Mesothelial cell of epicardium (in vitro differentiated cells): ENCODE results near the gene ADH4. TPM values are rescaled to one million over a fixed set of nuclear protein-coding genes. Genes with fewer than 3 reads are reported as not detected.
A peak's percentile ranks its signal among the peaks of the same experiment; 100 is the strongest.
"Not testable (repeated sequence)": the region's sequence is repeated elsewhere in the genome, so short reads cannot be mapped to it uniquely, and the experiment has no call there.

Experiments
- DNase-seq, 2 experiments: peaks; one replicate each; pipeline ENCODE4 v3.0.0; 2021; ENCODE audit warnings: low spot score in 2 of 2; ENCODE audit not compliant: unreplicated experiment in 2 of 2
- H3K27ac Mint-ChIP-seq: 2 replicates; pipeline ENCODE4 v1.8.0; 2021; ENCODE audit warnings: mixed read lengths
- H3K27me3 Mint-ChIP-seq: 2 replicates; pipeline ENCODE4 v1.8.0; 2021; ENCODE audit warnings: low read depth, mixed read lengths
- H3K36me3 Mint-ChIP-seq: 2 replicates; pipeline ENCODE4 v1.8.0; 2021; ENCODE audit warnings: mixed read lengths
- H3K4me1 Mint-ChIP-seq: 2 replicates; pipeline ENCODE4 v1.8.0; 2021; ENCODE audit warnings: mixed read lengths
- H3K4me3 Mint-ChIP-seq: 2 replicates; pipeline ENCODE4 v1.8.0; 2021; ENCODE audit warnings: mild to moderate bottlenecking, moderate library complexity, mixed read lengths
- H3K9me3 Mint-ChIP-seq: 2 replicates; pipeline ENCODE4 v1.8.0; 2021; ENCODE audit warnings: mixed read lengths
- CTCF ChIP-seq: fragments of 200-600 bp; sonication (generic); IDR thresholded peaks from one replicate; pipeline ENCODE4 v1.5.0; 2021; ENCODE audit warnings: antibody characterized with exemption; ENCODE audit not compliant: unreplicated experiment
- total RNA-seq: library from RNA; stranded (reverse); gene quantifications from 3 replicates; pipeline ENCODE4 v1.2.1, GENCODE V29; 2021

Gene ADH4
- total RNA-seq, 1 donor from 2014 or later = not detected

- Mint-ChIP-seq H3K27me3 (no peaks in the 10 kb centered on the region), H3K4me3 (no peak overlapping the region), H3K27ac (peak overlapping the region; percentile 47), H3K36me3 (peaks cover 9% of the 10 kb centered on the region), H3K9me3 (peaks cover 14% of the 10 kb centered on the region), H3K4me1 (peaks cover 9% of the 10 kb centered on the region)
- no peak for DNase-seq
- TF ChIP-seq CTCF = no peak
These were observed 43.2 kb downstream of the ADH4 start for GRCh38 chr4:99100876-99101275.

DNA sequence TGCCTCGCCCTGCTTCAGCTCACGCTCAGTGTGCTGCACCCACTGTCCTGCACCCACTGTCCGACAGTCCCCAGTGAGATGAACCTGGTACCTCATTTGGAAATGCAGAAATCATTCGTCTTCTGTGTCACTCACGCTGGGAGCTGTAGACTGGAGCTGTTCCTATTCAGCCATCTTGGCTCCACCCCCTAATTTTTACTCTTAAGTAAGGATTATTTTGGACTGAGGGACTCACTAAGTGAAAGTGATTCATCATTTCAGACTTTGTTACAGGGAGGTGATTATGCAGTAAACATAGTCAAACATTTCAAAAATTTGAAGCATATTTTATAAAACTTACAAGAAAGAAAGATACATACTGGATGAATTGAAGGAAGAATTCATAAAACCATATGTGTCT lies 44.3 kb downstream of the ADH4 start:
- not testable (repeated sequence) for H3K27me3 Mint-ChIP-seq, DNase-seq, H3K4me3 Mint-ChIP-seq, H3K4me1 Mint-ChIP-seq, H3K36me3 Mint-ChIP-seq
- H3K9me3 Mint-ChIP-seq = peaks cover 14% of the 10 kb centered on the region
- peak overlapping the region; percentile 21 for H3K27ac Mint-ChIP-seq

GRCh38 chr4:99099311-99099710 lies 44.8 kb downstream of the ADH4 start:
- peaks cover 9% of the 10 kb centered on the region for H3K36me3 Mint-ChIP-seq
- H3K4me1 Mint-ChIP-seq = peaks cover 9% of the 10 kb centered on the region
- no peak for DNase-seq
- H3K4me3 Mint-ChIP-seq = no peak overlapping the region
- H3K27me3 Mint-ChIP-seq = no peaks in the 10 kb centered on the region
- TF ChIP-seq CTCF = no peak
- H3K27ac Mint-ChIP-seq = no peak overlapping the region
- peaks cover 14% of the 10 kb centered on the region for H3K9me3 Mint-ChIP-seq

DNA sequence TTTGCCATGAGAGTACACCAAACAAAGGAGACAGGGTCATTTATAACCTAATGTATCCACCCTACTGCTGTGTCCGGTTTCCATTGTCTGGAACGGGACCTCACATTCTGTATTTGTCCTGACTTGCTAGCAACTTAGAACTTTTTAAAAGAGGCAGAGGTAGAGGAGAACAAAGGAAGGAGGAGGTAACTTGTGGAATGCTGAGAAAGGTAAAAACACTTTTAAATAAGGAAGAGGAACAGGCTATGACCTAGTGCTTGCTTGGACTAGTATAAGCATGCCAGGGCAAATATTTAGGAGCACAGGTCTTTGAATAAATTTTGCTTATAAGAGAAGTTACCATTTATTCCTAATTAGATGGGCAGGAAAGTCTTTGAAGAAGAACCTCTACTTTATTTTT lies 52.3 kb downstream of the ADH4 start:
- H3K36me3 Mint-ChIP-seq, DNase-seq, H3K27me3 Mint-ChIP-seq, H3K4me3 Mint-ChIP-seq: not testable (repeated sequence)
- Mint-ChIP-seq H3K27ac (peak overlapping the region; percentile 27), H3K9me3 (peaks cover 17% of the 10 kb centered on the region), H3K4me1 (peaks cover 36% of the 10 kb centered on the region)

DNA sequence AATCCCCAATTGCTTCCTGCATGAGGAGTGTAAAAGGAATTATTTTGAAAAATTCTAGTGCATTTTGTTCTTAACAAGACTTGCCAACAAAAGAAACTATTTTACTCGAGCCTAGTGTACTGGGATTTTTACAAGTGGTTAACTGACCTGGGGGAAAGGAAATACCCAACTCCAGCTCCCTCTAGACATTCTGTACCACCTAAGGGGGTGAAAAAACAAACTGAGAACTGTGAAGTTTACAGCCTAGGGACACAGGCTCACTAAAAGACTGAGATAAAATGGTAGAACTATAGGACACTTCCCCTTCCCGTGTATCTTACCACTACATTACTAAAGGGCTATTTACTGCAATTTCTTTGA lies 52.9 kb downstream of the ADH4 start:
- peak overlapping the region; percentile 93 for H3K27ac Mint-ChIP-seq
- peaks cover 4% of the 10 kb centered on the region for H3K36me3 Mint-ChIP-seq
- H3K9me3 Mint-ChIP-seq = peaks cover 12% of the 10 kb centered on the region
- TF ChIP-seq CTCF = no peak
- H3K27me3 Mint-ChIP-seq = no peaks in the 10 kb centered on the region
- H3K4me3 Mint-ChIP-seq = peak overlapping the region; percentile 62
- no peak for DNase-seq
- H3K4me1 Mint-ChIP-seq = peaks cover 41% of the 10 kb centered on the region

DNA sequence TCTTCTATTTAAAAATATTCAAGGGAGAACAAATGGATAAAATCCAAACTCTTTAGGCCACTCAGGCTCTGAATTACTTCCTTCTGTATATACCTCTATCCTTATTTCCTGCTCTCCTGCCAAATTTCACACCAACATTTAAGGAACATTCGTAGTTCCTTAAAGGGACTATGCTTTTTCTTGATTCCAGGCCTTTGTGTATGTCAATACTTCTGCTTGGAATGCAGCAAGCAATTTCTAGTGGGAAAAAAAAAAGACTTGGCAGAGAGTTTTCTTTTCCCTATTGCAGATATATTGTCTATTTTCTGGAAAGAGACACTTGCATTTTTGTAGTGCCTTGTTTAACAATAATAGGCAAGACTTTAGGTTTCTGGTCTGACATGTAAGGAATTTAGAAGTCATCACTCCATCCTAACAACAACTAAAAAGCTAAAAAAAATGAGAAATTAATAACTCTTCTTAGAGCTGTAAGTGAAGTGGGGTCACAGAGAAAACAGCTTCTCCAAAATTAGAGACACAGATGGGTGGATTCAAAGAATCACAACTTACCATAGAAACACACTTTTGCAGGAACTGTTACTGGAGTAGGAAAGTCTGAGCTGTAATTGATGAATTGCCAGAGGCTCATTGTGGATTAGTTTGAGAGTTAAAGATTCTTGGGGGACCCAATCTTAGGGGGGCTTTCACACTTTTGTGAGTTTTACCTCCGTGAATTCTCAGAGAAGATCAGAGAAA lies 53.4 kb downstream of the ADH4 start:
- no peaks in the 10 kb centered on the region for H3K27me3 Mint-ChIP-seq
- H3K9me3 Mint-ChIP-seq = peaks cover 12% of the 10 kb centered on the region
- H3K36me3 Mint-ChIP-seq = peaks cover 4% of the 10 kb centered on the region
- DNase-seq = no peak
- peak overlapping the region; percentile 93 for H3K27ac Mint-ChIP-seq
- H3K4me1 Mint-ChIP-seq = peaks cover 42% of the 10 kb centered on the region
- H3K4me3 Mint-ChIP-seq = peak overlapping the region; percentile 62
- no peak for TF ChIP-seq CTCF
